ENCODE measurements around the gene VSTM2L. TPM values are rescaled to one million over a fixed set of nuclear protein-coding genes. Genes with fewer than 3 reads are reported as not detected.

VSTM2L gene
- total and polyA plus RNA-seq, 2 of the 13 experiments (the other 11 are each of a cell fraction or from before 2014, with no cell fraction given) = not detected

- TF ChIP-seq MAZ (IDR thresholded peaks at IDR 0.05; ENCODE audit: borderline replicate concordance, low read depth, low read length) (no peak), MAZ (CRISPR knock-in tag; IDR thresholded peaks at IDR 0.05; ENCODE audit: low read depth) (0 out of 2 replicates have a peak, but pooled peaks have one; percentile 30), NFIC (IDR thresholded peaks at IDR 0.05; ENCODE audit: low read length) (no peak), TBL1XR1 (IDR thresholded peaks at IDR 0.05; ENCODE audit: borderline replicate concordance, low read length, partially characterized antibody) (no peak), MLLT10 (CRISPR knock-in tag; IDR thresholded peaks at IDR 0.05) (no peak), ZNF446 (CRISPR knock-in tag; IDR thresholded peaks at IDR 0.05) (no peak), GLI4 (CRISPR knock-in tag; IDR thresholded peaks at IDR 0.05; ENCODE audit: borderline replicate concordance) (0 out of 2 replicates have a peak, but pooled peaks have one; percentile 5), FOXP1 (IDR thresholded peaks at IDR 0.05) (no peak), FOXP1 (CRISPR knock-in tag; IDR thresholded peaks at IDR 0.05) (no peak), ZNF205 (CRISPR knock-in tag; IDR thresholded peaks at IDR 0.05) (no peak), DDIT3 (CRISPR knock-in tag; IDR thresholded peaks at IDR 0.05) (no peak), SNAPC5 (CRISPR knock-in tag; IDR thresholded peaks at IDR 0.05; ENCODE audit: borderline replicate concordance) (no peak), ZNF549 (CRISPR knock-in tag; IDR thresholded peaks at IDR 0.05) (no peak), ATAD3A (CRISPR knock-in tag; IDR thresholded peaks at IDR 0.05) (no peak), MTA1 (CRISPR knock-in tag; IDR thresholded peaks at IDR 0.05; ENCODE audit: borderline replicate concordance) (peak; percentile 46), NR2F6 (IDR thresholded peaks at IDR 0.05) (no peak), NR2F6 (CRISPR knock-in tag; IDR thresholded peaks at IDR 0.05) (no peak), FOXK1 (CRISPR knock-in tag; IDR thresholded peaks at IDR 0.05; ENCODE audit: borderline replicate concordance, low read depth) (no peak), GTF2F1 (IDR thresholded peaks at IDR 0.05; ENCODE audit: low read length) (no peak), ZUFSP (CRISPR knock-in tag; IDR thresholded peaks at IDR 0.05; ENCODE audit: borderline replicate concordance) (no peak), MTF1 (CRISPR knock-in tag; IDR thresholded peaks at IDR 0.05) (no peak), ZBTB44 (CRISPR knock-in tag; IDR thresholded peaks at IDR 0.05) (no peak), SSRP1 (CRISPR knock-in tag; IDR thresholded peaks at IDR 0.05) (no peak), NFKB2 (CRISPR knock-in tag; IDR thresholded peaks at IDR 0.05; ENCODE audit: borderline replicate concordance) (peak; percentile 67; the same call in 1 of the 2 replicates), LRRFIP1 (CRISPR knock-in tag; conservative IDR thresholded peaks at IDR 0.05) (no peak), RELA (CRISPR knock-in tag; IDR thresholded peaks at IDR 0.05) (no peak), XBP1 (CRISPR knock-in tag; IDR thresholded peaks at IDR 0.05) (no peak), KLF12 (CRISPR knock-in tag; IDR thresholded peaks at IDR 0.05; ENCODE audit: borderline replicate concordance) (no peak)
Observed at GRCh38 chr20:37881601-37882343, 21.2 kb upstream of the VSTM2L start (continued).

All from HepG2 (cell line).